Immature natural killer cell (primary cell): ENCODE data around the gene GAS6. TPM values are rescaled to one million over a fixed set of nuclear protein-coding genes. Genes with fewer than 3 reads are reported as not detected.
A peak's percentile ranks its signal among the peaks of the same experiment; 100 is the strongest.

Experiments
- DNase-seq, 3 donors: peaks; one replicate each; pipeline ENCODE4 v3.0.0; 2022; ENCODE audit warnings: mixed read lengths in 1 of 3
- H3K27ac Mint-ChIP-seq, 6 donors: one replicate each; pipeline ENCODE4 v1.8.0; 2020; ENCODE audit warnings: mixed read lengths in 6 of 6, mild to moderate bottlenecking in 5 of 6, inconsistent platforms in 4 of 6, moderate library complexity in 3 of 6
- H3K27me3 Mint-ChIP-seq, 3 donors: one replicate each; pipeline ENCODE4 v1.8.0; 2020 to 2021; ENCODE audit warnings: low read depth in 3 of 3, mild to moderate bottlenecking in 3 of 3, mixed read lengths in 3 of 3, moderate library complexity in 3 of 3, inconsistent platforms in 1 of 3
- H3K36me3 Mint-ChIP-seq, 3 donors: one replicate each; pipeline ENCODE4 v1.8.0; 2020; ENCODE audit warnings: mixed read lengths in 3 of 3, inconsistent platforms in 2 of 3, mild to moderate bottlenecking in 2 of 3
- H3K4me1 Mint-ChIP-seq, 2 donors: one replicate each; pipeline ENCODE4 v1.8.0; 2020; ENCODE audit warnings: inconsistent platforms in 2 of 2, mild to moderate bottlenecking in 2 of 2, mixed read lengths in 2 of 2, moderate library complexity in 1 of 2
- H3K4me3 Mint-ChIP-seq, 5 donors: one replicate each; pipeline ENCODE4 v1.8.0; 2020; ENCODE audit warnings: mild to moderate bottlenecking in 5 of 5, mixed read lengths in 5 of 5, inconsistent platforms in 3 of 5, moderate library complexity in 3 of 5
- H3K9me3 Mint-ChIP-seq, 6 donors: one replicate each; pipeline ENCODE4 v1.8.0; 2020; ENCODE audit warnings: mild to moderate bottlenecking in 6 of 6, mixed read lengths in 6 of 6, inconsistent platforms in 4 of 6, moderate library complexity in 3 of 6
- polyA plus RNA-seq, 3 donors: library from polyadenylated mRNA; unstranded; fragments of 300-500 nt; fragmentation: Illumina TruSeq; gene quantifications; one replicate each; pipeline ENCODE4 v1.2.3, GENCODE V29; 2021

The GAS6 gene
- polyA plus RNA-seq, 3 donors from 2014 or later, result 1.0 to 1.2 TPM; not detected in 1

DNA sequence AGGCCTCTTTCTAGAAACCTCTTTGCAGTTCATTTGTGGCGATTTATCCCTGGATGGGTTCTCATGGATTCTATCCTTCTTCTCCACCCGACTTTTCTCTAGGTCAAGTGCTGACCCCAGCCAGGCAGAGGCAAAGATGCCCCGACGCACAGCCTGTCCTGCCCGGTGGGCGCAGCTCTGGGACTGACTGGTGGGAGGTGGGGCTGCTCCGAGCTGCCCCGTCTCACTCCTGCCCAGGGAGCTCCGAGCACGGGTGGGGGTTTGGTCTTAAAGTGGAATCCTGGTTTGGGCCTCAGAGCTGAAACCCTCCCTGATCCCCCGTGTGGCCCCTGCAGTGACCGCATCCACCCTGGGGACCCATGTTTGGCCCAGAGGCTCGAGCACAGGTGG is 44.5 kb downstream of the GAS6 start:
- no peak overlapping the region for H3K27ac Mint-ChIP-seq
- H3K27me3 Mint-ChIP-seq, result peaks cover 4 to 8% (median 7%) of the 10 kb centered on the region in 3 donors

DNA sequence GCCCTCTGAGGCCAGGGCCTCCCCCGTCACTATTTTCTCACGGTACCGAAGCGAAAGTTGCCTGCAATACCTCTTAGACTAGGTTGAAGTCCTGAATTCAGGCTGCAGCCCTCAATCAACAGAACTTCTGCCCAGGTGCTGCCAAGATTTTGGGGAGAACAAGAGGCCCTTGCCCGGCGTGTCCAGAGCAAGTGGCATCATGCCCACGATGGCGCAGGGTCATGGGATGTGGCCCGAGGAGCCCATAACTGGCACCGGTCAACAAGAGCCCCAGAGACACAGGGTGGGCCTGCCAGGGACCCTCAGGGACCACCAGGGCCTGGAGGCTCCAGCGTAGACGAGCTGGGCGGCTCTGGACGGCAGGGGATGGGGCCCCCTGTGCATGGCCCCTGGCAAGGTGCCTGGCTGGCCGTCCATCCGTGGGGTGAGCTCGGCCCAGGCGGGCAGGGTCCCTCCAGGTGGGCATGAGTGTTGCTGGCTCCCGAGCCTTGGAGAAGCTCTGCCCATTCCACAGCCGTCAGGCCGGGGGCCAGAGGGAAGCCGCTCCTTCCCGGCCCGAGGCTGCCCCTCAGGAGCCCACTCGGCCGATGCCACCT is 45.1 kb downstream of the GAS6 start:
- no peaks in the 10 kb centered on the region for H3K9me3 Mint-ChIP-seq
- H3K27me3 Mint-ChIP-seq, result peaks cover 4 to 8% (median 7%) of the 10 kb centered on the region in 3 donors
- H3K36me3 Mint-ChIP-seq, result no peaks in the 10 kb centered on the region
- no peak overlapping the region for H3K27ac Mint-ChIP-seq
- peaks cover 17 to 18% of the 10 kb centered on the region in 2 donors for H3K4me1 Mint-ChIP-seq
- DNase-seq, result no peak
- H3K4me3 Mint-ChIP-seq, result no peak overlapping the region

More for the DNA sequence above, 44.5 kb downstream of the GAS6 start:
- Mint-ChIP-seq H3K9me3 (no peaks in the 10 kb centered on the region), H3K4me3 (no peak overlapping the region), H3K36me3 (no peaks in the 10 kb centered on the region), H3K4me1 (peaks cover 17 to 18% of the 10 kb centered on the region in 2 donors)
- no peak for DNase-seq

DNA sequence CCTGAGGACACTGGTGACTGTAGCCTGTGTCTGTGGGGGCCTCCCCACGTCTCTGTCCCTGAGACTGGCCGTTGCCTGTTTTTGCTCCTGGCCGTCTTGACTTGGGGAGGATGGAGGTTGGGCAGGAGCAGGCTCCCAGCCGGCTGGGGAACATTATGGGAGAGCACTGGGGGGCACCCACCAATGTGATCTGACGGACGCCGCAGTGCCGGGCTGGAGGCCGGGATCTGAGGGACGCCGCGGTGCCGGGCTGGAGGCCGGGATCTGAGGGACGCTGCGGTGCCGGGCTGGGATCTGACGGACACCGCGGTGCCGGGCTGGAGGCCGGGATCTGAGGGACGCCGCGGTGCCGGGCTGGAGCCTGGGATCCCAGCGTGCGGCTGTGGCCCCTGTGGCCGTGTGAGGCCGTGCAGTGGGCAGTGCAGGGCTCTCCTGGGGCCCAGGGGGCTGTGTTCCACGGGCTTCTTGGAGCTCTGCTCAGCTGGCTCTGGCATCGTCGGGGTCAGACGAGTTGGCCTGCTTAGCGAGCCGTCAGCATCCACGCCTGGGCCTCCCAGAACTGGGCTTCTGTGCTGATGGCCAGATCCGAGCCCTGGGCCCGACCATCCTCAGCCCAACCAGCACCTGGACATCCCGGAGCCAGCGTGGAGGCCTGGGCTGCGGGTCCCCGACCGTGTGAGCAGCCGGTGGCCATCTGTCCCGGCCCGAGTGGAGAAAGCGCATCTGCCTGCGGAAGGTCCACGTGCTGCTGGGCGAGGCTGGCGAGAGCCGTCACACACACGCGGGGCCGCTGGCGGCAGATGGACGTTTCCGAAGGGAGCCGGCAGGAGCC is 45.8 kb downstream of the GAS6 start:
- H3K4me1 Mint-ChIP-seq, result peaks cover 17 to 18% of the 10 kb centered on the region in 2 donors
- no peaks in the 10 kb centered on the region for H3K9me3 Mint-ChIP-seq
- H3K36me3 Mint-ChIP-seq, result no peaks in the 10 kb centered on the region
- DNase-seq, result no peak
- peaks cover 2 to 8% (median 8%) of the 10 kb centered on the region in 3 donors for H3K27me3 Mint-ChIP-seq
- H3K27ac Mint-ChIP-seq, result no peak overlapping the region
- H3K4me3 Mint-ChIP-seq, result no peak overlapping the region

DNA sequence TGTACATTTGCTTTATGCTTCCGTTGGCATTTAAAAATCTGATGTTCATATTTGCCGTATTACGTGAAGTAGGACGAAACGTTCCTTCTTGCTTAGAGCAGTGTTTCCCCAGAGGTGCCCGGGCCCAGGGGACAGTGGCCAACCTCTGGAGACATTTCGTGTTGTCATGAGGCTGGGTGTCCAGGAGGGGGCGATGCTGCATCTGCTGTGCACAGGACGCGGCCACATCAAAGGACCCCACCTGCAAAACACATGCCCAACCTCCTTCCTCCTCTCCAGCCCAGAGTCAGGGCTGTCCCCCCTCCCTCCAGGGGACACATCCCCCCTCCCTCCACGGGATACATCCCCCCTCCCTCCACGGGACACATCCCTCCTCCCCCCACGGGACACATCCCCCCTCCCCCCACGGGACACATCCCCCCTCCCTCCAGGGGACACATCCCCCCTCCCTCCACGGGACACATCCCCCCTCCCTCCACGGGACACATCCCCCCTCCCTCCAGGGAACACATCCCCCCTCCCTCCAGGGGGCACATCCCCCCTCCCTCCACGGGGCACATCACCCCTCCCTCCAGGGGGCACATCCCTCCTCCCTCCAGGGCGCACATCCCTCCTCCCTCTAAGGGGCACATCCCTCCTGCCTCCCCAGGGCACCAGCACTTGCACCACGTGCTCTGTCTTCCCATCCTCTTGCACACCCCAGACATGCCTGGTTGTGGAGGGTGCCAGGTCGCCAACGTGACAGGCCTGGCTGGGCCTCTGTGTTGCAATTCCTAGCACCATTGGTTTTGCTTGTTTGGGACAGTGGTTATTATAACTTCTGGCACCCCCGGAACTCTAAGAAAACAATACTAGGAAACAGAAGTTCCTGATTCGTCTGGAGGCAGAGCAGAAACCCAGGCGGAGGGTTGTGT is 46.7 kb downstream of the GAS6 start:
- Mint-ChIP-seq H3K36me3 (no peaks in the 10 kb centered on the region), H3K27me3 (peaks cover 2 to 8% (median 8%) of the 10 kb centered on the region in 3 donors), H3K27ac (peak overlapping the region in 1 of 6 donors; percentile 61)

DNA sequence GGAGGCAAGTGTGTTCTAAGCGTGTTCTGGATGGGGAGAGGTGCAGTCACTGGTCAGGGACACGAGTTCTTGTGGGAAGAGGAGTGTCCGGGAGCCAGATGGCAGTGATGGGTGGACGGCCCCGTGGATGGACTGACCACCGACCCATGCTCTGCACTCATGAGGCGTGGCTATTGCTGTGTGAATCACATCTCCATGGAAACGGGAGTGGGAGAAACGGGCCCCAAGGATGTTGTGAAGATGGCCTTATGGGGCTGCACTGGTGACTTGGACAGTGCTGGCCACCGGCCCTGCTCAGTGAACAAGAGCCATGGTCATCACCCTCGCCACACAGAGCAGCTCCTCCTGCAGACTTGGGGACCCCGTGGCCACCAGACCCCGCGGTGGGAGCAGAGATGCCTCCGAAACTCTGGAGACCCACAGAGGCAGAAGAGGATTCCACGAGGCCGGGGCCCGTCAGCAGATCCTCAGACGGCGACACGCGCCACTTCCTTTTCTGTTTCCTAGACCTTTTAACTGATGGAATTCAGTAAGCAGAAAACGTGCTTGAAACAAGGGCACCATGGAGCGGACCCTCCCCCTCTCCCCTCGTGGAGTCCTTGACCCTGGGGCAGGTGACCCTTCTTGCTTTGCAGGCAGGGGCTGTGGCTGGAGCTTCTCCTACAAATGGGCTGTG is 47.5 kb downstream of the GAS6 start:
- DNase-seq, result no peak
- H3K27me3 Mint-ChIP-seq, result peaks cover 2 to 8% (median 8%) of the 10 kb centered on the region in 3 donors
- no peaks in the 10 kb centered on the region for H3K36me3 Mint-ChIP-seq
- H3K9me3 Mint-ChIP-seq, result no peaks in the 10 kb centered on the region
- peak overlapping the region in 1 of 6 donors; percentile 61 for H3K27ac Mint-ChIP-seq
- H3K4me1 Mint-ChIP-seq, result peaks cover 17 to 18% of the 10 kb centered on the region in 2 donors
- peak overlapping the region in 4 of 5 donors; percentile 57 to 91 (median 80) for H3K4me3 Mint-ChIP-seq

More for the DNA sequence above, 46.7 kb downstream of the GAS6 start:
- H3K4me1 Mint-ChIP-seq, result peaks cover 17 to 18% of the 10 kb centered on the region in 2 donors
- no peaks in the 10 kb centered on the region for H3K9me3 Mint-ChIP-seq
- peak overlapping the region in 4 of 5 donors; percentile 55 to 70 (median 62) for H3K4me3 Mint-ChIP-seq
- DNase-seq, result peak; percentile 71 to 73 (median 72)

DNA sequence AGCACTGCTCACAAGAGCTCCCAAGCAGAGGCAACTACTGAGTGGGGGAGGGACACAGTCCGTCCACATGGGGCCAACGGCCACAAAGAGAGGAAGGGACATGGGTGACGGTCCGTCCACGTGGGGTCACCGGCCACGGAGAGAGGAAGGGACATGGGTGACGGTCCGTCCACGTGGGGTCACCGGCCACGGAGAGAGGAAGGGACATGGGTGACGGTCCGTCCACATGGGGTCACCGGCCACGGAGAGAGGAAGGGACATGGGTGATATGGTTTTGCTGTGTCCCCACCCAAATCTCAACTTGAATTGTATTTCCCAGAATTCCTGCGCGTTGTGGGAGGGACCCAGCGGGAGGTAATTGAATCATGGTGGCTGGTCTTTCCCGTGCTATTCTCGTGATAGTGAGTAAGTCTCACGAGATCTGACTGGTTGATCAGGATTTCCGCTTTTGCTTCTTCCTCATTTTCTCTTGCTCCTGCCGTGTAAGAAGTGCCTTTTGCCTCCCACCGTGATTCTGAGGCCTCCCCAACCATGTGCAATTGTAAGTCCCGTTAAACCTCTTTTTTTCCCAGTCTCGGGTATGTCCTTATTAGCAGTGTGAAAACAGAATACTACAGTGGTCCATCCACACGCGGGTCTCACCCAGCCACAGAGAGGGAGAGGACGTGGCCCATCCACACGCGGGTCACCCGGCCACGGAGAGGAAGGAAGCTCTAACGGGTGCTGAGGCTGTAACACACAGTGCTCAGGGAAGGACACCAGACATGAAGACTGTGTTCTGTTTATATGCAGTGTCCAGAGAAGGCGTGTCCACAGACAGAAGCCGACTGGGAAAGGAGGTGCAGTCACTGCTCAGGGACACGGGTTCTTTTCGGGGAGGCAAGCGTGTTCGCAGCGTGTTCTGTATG is 48.5 kb downstream of the GAS6 start:
- Mint-ChIP-seq H3K27ac (peak overlapping the region in 4 of 6 donors; percentile 45 to 62 (median 52)), H3K4me1 (peaks cover 17 to 18% of the 10 kb centered on the region in 2 donors), H3K9me3 (no peaks in the 10 kb centered on the region), H3K27me3 (peaks cover 0 to 8% (median 8%) of the 10 kb centered on the region in 3 donors), H3K4me3 (peak overlapping the region; percentile 74 to 91 (median 82)), H3K36me3 (no peaks in the 10 kb centered on the region)
- peak; percentile 6 to 28 (median 22) for DNase-seq

DNA sequence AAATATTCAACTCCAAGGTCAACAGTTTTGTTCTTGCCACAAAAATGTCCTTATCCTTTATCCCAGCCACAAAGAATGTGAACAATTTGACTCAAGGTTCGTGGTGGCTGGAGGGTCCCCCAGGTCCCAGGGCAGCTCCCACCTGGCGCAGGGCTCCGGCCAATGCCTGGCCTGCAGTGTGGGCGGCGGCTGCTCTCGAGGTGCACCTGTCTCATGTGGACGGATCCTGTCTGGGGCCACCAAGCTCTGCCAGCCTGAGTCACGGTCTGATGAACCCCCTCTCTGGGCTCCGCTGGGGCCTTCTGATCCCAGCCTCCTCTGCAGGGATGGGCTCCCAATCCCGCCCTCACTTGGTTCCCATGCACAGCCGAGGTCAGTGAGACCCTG is 49.4 kb downstream of the GAS6 start:
- Mint-ChIP-seq H3K4me3 (no peak overlapping the region), H3K27ac (no peak overlapping the region), H3K36me3 (no peaks in the 10 kb centered on the region), H3K4me1 (peaks cover 17 to 18% of the 10 kb centered on the region in 2 donors), H3K9me3 (no peaks in the 10 kb centered on the region), H3K27me3 (peaks cover 0 to 8% (median 8%) of the 10 kb centered on the region in 3 donors)
- no peak for DNase-seq

DNA sequence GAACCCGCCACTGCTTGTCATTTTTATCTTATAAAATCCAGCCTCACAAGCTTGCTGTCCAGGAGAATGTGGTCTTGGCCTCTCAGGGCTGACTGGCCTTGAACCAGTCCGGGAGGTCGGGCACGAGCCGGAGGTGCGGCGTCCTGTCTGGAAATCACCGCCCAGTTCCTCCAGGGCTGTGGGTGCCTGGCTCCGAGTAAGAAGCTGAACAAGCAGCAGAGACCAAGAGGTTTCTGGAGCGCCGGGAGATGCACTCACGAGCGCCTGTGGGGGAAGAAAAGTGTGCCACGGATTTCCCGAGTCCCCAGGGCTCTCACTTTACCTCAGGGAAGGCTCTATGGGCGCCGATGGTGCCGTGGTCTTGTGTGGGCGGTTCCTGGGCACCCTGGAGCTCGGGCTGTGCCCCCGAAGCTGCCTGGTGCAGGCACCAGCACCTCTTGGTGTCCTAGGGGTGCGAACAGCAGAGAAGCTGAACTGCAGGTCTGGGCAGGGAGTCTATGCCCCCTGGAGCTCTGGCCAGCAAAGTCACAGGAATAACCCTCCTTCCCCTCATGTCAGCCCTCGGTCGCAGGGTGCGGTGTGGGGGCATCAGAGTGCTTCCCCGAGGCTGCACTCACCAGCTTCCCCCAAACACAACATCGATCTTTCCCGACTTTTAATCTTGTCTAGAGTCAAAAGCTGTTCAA is 50.0 kb downstream of the GAS6 start:
- no peak for DNase-seq
- Mint-ChIP-seq H3K4me1 (peaks cover 17 to 18% of the 10 kb centered on the region in 2 donors), H3K4me3 (no peak overlapping the region), H3K36me3 (no peaks in the 10 kb centered on the region), H3K27me3 (peaks cover 0 to 8% (median 8%) of the 10 kb centered on the region in 3 donors), H3K27ac (no peak overlapping the region), H3K9me3 (no peaks in the 10 kb centered on the region)

DNA sequence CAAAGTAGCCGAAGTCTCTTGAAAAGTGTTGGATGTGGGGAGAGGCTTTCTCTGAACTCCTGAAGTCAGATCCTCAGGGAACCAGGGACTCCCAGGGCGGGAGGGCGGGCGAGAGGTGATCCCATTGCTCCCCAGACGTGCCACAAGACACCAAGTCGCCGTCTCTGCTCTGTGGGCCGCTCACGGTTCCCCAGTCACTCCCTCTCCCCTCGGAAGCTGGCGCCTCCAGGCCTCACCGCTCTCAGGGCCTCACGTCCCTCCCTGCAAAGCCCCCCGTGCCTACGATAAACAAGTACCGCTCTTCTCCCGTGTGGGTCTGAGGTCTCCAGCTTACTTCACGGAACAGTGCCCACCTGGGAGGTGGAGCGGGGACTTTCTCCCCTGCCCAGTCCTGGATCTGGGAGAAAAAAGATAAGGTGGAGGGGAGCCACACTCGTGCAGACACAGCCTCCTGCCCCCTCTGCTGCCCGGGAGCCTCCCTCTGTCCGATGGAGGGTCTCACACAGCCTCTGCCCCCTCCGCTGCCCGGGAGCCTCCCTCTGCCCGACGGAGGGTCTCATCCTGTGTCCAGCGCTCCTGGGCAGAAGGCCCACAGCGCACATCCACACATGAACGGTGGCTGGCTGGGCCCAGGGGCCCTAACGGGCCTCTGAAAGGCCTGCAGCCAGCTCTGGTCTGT is 50.7 kb downstream of the GAS6 start:
- Mint-ChIP-seq H3K9me3 (peaks cover 0 to 3% (median 0%) of the 10 kb centered on the region in 6 donors), H3K27ac (no peak overlapping the region), H3K4me3 (no peak overlapping the region), H3K27me3 (peaks cover 0 to 8% (median 8%) of the 10 kb centered on the region in 3 donors), H3K4me1 (peaks cover 18% of the 10 kb centered on the region in 2 donors), H3K36me3 (no peaks in the 10 kb centered on the region)
- no peak for DNase-seq

DNA sequence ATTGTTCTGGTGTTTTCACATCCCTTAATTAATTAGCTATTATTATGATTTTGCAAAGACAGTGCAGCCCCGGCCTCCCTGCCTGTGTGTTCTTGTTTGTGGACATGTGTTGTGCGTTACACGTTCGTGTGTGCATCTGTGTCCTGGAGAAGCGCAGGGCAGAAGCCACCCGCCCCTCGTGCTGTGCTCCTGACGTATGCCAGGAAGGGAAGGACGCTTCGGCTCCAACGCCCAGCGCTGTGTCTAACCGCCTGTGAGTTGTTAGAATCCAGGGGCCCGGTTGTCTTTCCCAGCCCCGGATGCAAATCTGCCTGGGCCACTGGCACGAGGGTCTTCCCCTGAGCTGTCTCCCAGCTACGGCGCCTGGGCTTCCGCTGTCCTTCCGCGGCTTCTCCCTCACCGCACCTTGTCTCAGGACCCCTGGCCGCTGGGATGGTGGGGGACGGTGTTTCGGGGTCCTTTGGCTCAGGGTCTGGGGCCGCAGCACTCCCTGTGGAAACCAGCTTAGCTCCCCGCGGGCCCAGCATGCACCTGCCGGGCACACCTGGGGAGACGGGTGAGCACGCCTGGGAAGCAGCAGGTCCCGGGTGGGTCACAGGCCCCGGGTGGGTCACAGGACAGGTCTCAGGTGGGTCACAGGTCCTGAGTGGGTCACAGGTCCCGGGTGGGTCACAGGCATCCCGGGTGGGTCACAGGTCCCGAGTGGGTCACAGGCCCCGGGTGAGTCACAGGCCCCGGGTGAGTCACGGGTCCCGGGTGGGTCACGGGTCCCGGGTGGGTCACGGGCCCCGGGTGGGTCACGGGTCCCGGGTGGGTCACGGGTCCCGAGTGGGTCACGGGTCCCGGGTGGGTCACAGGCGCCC is 51.5 kb downstream of the GAS6 start:
- H3K4me3 Mint-ChIP-seq, result no peak overlapping the region

More for the DNA sequence above, 51.5 kb downstream of the GAS6 start:
- H3K4me1 Mint-ChIP-seq, result peaks cover 17 to 18% of the 10 kb centered on the region in 2 donors
- DNase-seq, result no peak
- peaks cover 0 to 3% (median 0%) of the 10 kb centered on the region in 6 donors for H3K9me3 Mint-ChIP-seq
- H3K27me3 Mint-ChIP-seq, result peaks cover 0 to 8% (median 8%) of the 10 kb centered on the region in 3 donors
- H3K27ac Mint-ChIP-seq, result no peak overlapping the region
- no peaks in the 10 kb centered on the region for H3K36me3 Mint-ChIP-seq
